Measurements from ENCODE around the gene SLC1A4.

DNA sequence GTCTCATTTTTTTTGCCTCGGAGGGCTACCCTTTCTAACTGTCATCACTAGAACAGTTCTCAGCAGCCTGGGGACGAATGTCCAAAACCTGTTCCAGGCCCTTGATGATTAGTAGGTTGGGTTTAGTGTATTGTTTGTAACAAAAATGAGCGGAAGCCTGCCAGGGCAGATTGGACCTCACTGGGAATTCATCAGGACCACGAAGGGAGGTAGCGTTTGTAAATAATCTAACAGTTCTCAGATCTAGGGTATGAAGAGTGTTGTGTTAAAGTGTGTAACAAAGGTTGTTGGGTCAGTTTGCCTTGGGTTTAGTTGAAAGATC is 67.8 kb downstream of the SLC1A4 start:
- TF ChIP-seq, protein P1, sequence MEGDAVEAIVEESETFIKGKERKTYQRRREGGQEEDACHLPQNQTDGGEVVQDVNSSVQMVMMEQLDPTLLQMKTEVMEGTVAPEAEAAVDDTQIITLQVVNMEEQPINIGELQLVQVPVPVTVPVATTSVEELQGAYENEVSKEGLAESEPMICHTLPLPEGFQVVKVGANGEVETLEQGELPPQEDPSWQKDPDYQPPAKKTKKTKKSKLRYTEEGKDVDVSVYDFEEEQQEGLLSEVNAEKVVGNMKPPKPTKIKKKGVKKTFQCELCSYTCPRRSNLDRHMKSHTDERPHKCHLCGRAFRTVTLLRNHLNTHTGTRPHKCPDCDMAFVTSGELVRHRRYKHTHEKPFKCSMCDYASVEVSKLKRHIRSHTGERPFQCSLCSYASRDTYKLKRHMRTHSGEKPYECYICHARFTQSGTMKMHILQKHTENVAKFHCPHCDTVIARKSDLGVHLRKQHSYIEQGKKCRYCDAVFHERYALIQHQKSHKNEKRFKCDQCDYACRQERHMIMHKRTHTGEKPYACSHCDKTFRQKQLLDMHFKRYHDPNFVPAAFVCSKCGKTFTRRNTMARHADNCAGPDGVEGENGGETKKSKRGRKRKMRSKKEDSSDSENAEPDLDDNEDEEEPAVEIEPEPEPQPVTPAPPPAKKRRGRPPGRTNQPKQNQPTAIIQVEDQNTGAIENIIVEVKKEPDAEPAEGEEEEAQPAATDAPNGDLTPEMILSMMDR (IDR thresholded peaks at IDR 0.05), result no peak
- no peak for TF ChIP-seq POLR2A (IDR thresholded peaks at IDR 0.05)
- TF ChIP-seq EP300 (IDR thresholded peaks at IDR 0.05), result no peak

Data from tibial nerve (tissue), 4 donors.